GM15510 (cell line): ENCODE measurements around the gene PER3.

ENCODE experiments used
- POLR2A ChIP-seq: IDR thresholded peaks from 3 replicates; pipeline ENCODE4 v1.6.1; 2011; ENCODE audit warnings: borderline replicate concordance; ENCODE audit not compliant: insufficient read length; ENCODE audit errors: extremely low read depth

The PER3 gene

DNA sequence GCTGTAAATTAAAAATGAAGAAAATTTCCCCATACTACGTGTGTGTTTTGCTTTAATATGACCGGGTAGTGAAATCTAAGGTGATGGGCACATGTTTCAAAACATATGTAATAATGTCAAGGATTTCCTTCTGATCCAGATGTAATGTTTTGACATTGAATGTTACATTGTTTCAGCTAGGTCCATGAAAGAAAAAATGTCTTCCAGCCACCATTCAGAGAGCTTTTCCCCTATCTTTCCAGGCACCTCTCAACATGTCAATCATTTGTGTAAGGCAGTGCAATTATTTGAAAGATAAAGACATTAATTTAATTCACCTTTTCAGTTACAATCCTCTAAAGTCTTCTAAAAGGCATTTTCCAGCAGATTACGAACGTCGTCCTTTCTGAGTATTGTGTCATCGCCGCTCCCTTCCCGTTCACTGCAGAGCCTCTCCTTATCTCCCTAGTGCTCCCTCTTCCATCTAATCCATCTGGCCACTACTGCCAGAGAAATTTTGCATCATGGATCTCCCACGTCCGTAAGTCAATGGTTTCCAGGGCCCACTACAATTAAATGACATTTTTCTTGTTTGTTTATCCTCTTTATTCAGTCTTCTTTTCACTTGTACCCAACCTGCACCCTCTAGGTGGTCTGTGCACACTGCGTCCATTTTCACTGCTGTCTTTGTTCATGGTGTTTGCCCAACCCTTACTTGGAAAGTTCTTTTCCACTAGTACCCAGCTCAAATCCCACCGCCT is 14.2 kb upstream of the PER3 start:
- no peak for TF ChIP-seq POLR2A

DNA sequence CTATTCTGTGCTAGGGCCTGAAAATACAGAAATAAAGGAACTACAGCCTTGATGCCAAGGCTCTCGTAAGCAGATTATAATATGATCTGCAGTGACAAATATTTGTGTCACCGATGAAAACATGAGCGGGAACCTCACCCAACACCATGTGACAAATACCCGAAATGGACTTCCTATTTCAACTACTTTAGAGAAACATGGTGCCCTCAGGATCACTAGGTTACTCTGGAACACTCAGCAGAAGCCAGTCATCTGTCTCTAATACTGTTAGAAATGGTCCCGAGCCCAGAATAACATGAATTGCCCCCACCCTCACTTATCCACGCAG is 13.5 kb upstream of the PER3 start:
- no peak for TF ChIP-seq POLR2A

DNA sequence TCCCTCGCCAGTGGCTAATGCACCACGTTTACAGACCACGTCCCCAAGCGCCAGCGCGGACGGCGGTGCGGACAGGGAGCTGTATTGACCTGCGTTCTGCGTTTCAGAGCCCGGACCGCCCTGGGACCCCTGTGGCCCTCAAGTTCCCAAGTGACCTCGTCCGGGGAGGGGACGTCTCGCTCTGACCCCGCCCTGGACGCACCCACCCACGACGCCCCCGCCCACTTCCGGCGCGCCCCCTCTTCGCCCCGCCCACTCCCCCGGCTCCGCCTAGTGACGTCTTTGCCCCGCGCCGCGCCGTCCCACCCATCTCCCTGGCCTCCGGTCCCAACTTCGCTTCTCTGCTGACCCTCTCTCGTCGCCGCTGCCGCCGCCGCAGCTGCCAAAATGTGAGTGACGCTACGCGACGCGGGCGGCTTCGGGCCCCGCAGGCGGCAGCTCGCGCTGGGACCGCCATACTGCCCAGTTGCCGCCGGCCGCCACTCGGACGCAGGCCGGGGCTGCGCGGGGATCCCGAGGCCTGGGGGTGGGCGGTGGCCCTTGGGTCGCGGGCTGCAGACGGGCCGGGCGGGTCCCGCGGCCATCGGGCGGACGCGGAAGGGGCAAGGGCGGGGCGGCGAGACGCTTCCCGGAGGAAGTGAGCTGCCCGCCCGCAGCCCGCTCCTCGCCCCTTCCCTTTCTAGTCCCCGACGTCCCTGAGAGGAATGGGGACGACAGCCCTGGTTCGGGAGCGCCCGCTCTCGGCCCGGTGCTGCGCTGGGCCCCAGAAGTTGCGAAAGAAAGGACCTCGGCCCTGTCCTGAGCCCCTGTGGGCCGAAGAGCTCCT is 12.9 kb upstream of the PER3 start, which contains the start of gene VAMP3:
Gene VAMP3 (plus strand): TSS at position 300 of the 826 bp plus-strand sequence. CDS start 88 bp downstream, at position 388.
- peak; percentile 51 for TF ChIP-seq POLR2A

DNA sequence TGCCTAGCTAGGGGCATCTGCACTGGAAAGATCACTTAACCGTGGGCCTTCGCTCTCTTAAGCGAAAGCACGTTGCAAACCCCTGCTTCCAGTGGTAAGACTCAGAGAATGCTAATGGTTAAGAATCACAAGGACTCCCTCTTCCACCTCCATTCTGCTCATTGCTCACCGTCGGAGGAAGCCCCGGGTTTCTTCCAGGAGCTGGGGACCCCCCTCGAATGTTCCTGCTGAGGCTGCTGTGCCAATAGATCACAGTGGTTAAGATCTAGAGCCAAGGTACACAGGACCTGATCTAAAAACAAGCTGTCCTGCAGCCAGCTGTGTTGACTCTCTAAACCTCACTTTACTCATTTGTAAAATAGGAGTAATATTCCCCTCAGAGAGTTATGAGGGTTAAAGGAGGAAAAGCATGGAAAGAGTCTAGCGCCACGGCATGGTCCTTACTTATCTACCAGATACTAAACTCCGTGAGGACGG is 12.2 kb upstream of the PER3 start:
- TF ChIP-seq POLR2A: no peak

DNA sequence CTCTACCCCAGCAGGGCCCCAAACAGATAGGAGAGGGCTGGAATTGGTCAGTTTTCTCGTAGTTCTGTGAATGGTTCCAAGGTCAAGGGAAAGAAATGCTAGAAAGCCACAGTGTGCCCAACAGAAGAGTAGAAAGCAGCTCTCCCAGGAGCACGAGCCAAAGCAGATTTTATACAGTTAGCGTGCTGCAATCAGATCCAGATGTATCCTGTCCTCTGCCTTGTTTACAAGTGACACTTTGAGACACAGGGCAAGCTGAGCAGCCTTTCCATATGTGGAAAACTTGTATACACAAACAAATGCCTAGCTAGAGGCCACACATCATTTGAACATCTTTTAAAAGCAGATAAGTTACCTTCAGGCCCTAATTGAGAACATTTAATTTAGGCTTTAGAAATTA is 6.5 kb upstream of the PER3 start:
- TF ChIP-seq POLR2A: no peak

DNA sequence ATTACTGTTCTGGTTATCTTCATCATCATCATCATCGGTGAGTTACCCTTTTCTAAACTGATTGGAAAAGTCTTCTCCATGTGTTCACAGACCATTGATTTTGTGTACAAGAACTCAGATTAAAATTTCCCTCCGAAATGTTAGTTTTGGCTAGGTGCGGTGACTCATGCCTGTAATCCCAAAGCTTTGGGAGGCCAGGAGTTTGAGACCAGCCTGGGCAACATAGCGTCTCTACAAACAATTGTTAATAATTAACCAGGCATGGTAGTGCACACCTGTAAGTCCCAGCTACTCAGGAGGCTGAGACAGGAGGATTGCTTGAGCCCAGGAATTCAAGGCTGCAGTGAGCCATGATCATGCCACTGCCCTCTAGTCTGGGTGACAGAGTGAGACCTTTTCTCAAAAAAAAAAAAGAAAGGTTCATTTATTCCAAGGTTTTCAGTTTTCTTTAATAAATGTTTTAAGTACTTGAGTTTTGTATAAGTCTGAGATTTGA is 5.9 kb upstream of the PER3 start:
- no peak for TF ChIP-seq POLR2A

DNA sequence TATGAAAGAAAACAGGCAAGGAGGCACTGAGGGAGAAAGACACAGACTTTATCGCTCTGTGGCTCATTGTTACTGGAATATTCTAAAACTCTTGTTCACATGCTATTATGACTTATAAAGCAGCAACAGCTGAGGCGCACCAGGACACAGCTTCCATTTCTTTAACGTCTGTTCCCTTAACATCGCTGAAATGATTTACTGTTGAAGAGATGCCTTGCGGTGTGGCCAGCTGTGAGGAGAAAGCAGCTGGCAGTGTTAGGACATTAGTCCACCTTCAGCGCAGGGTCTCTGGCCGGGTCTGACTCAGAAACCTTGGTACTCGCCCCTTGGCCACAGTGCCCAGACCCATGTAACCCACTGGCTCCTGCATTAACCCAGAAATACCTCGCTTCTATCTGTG is 3.1 kb upstream of the PER3 start:
- no peak for TF ChIP-seq POLR2A

DNA sequence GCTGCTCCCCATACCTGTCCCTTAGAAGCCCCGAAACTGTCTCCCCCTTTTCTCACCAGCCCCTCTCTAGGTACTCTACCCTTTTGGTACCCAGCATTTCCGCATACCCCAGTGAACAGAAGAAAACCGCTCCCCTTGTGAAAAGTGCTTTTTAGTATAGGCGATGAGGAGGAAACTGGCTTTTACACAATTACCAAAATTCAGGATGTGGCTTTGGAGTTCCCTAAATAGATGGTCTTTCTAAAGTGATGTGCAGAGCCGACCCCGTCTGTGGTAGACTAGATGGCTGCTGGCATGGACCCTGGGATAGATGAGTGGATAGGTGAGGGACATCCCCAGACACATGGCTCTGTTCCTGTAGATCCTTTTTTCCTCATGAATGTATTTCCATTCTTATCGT is 2.6 kb upstream of the PER3 start:
- no peak for TF ChIP-seq POLR2A

DNA sequence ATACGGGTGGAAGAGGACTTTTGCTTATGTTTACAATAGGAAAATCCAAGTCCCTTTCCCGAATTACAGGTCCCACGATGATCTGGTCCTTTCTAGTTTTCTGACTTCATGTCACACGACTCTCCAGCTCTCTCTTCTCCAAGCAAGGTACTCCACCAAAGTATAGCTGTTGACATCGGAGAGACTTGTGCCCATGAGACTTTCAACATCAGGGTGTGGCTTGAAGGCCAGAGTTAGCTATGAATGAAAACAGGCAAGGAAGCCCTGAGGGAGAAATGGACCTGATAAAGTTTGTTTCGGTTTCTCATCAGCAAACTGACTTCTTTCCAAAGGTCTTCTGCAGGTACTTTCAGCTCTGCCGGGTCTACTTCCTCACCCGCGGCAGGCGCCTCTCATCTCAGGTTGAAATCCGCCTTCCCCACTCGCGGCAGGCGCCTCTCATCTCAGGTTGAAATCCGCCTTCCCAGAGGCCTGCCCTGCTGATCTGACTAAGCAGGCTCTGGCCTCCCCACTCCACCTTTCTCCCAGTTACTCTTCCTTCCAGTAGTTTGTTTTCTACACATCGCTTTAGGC is 2.1 kb upstream of the PER3 start:
- no peak for TF ChIP-seq POLR2A

DNA sequence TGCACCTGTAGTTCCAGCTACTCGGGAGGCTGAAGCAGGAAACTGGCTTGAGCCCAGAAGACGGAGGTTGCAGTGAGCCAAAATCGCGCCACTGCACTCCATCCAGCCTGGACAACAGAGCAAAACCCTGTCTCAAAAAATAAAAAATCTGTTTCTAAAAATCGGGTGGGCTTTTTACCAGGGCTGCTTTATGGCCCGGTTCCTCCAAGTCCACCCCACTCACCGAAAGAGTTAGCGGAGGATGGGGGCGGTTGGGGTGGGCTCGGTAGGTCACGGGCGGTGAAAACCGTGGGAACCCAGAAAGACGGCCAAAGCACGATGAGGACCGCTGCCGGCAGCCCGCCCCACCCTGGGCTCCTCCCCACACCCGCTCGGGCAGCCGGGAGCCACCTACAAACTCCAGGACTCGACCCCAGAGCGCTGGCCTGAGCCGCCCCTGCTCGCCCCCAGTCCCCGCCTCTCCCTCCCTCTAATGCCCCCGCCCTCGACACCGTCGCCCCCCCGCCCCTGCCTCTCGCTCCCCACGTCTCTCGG is 846 bp upstream of the PER3 start:
- no peak for TF ChIP-seq POLR2A

DNA sequence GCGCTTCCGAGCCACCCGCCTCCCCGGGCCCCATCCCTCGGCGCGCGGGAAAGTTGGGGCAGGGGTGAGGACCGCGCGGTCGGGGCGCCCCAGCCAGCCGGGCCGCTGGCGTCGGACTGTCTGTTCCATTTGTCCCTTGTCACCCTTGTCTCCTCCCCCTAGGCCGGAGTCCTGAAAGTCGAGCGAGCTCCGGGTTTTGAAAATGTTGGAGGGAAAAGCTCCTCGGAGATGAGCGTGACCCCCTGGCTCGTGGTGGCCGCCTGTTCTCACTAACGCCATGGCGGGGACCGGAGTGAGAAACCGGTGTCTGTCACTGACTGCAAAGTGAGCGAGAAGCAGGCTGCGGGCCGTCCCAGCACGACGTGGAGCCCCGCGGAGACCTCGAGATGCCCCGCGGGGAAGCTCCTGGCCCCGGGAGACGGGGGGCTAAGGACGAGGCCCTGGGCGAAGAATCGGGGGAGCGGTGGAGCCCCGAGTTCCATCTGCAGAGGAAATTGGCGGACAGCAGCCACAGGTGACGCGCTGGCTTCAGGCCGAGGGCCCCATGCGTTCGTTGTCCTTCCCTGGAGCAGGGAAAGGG is 491 bp downstream of the PER3 start:
- no peak for TF ChIP-seq POLR2A

DNA sequence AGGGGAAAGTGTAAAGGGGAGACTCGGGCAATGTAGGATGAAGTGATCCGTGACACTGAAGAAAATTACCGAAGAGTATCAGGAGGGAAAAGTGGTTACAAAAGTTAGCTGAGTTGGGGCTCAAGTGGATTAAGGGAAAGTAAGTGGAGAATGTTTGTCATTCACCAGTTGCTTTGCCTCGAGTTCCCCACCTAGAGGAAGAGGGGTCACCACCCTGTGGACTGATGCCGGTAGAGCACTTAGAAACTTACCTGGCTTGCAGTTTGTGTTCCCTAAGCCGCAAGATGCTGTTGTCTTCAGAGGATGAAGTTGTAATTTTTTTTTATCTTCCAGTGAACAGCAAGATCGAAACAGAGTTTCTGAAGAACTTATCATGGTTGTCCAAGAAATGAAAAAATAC is 1.0 kb downstream of the PER3 start:
- no peak for TF ChIP-seq POLR2A

DNA sequence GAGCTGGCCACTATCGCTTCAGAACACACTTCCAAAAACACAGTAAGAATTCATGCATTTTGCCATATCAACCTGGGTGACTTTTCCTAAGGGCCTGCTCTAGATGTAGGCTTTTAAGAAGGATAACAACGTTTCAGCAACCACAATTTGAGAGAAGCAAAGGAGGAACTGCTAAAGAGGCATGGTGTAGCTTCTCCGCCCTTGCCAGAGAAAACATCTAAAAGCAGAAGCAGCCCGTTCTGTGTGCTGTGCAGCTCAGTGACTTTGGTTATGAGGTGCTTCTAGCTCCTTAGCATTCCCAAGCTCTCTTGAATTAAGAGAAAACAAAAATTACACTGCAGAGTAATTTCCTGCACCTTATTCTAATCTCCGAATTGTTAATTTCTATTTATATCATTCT is 2.7 kb downstream of the PER3 start:
- no peak for TF ChIP-seq POLR2A

DNA sequence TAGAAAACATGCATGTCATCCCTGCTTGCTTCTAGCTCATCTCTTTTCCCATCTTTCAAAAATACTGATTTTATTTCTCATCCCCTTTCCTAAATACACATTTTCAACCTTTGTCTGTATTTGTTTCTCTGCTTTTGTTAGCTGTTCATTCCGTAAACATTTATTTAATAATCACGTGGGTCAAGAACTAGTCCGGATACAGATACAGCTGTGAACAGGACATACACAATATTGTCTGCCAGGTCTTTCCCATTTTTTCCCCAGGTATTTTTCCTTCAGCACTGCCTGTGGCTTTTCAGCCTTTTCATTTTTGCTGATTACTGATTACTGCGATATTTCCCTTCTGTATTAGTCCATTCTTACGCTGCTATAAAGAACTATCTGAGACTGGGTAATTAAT is 5.7 kb downstream of the PER3 start:
- TF ChIP-seq POLR2A: no peak

DNA sequence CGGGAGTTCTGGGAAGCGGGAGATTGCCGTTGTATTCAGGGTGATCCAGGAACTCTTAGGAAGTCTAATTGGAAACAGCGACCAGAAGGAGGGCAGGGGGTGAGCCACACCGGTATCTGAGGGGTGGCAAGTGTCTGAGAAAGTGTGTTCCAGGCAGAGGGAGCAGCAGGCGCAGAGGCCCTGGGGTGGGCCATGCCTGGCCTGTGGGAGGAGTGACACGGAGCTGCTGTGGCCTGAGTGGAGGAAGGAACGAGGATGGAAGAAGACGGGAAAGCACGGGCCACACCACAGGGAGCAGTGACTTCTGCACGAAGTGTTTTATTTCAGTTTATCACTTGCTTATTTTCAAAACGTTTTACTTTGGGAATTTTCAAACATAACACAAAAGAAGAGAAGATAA is 11.3 kb downstream of the PER3 start:
- no peak for TF ChIP-seq POLR2A

DNA sequence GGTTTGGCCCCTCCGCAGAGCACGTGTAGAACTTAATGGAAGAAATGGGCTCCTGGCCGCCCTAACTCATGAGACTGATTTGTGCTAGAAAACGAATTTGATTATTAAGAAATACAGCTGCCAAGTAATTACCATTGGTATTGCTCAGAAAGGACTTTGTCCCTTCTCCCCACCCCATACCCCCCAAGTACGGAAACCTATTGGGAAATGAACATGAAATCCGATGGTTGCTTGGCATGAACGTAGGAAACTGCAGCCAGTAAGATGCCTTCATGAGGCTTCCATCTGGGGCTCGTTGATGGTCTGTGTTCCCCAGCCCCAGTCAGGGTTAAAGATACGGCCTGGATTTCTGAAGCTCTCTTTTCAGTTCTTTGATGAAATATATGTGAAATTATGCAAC is 21.4 kb downstream of the PER3 start:
- no peak for TF ChIP-seq POLR2A

DNA sequence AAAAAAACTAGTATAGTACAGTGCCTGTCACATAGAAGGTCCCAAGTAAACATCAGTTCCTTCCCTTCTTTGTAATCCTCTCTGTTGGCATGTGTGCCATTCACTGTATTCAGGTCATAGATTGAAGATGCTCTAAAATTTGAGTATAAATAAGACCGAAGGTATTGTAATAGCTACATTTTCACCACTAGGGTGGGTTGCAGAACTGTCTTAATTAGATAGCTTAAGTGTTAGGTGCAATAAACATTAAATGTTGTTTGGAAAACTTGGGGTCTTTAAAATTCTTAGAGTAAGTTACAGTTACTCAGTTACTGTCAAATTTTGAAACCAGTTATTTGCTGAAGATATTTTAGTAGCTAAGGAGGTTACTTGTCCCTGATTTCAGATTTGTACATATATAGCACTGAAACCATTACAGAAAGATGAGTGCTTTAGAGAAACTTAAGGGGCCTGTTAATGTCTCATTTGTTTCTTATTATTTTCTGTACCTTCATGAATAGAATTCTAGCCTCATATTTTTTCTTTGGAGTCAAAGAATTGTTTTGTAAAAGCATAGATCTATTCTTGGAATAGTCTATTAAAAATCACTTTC is 24.3 kb downstream of the PER3 start:
- TF ChIP-seq POLR2A: no peak
